Measurements from ENCODE around the gene RAB30.

Gene RAB30

GRCh38 chr11:83039566-83039965, 32.1 kb downstream of the RAB30 start:
- peaks cover under 1% of the 10 kb centered on the region for H3K4me1 ChIP-seq
- in situ Hi-C loops (cut with MboI; ENCODE audit: low sequenced_read_pairs) = no loop called here
- no peaks in the 10 kb centered on the region for H3K27me3 ChIP-seq (ENCODE audit: low read depth)
- no peak for DNase-seq (ENCODE audit: low spot score in 2 of 2)
- H3K4me3 ChIP-seq = no peak overlapping the region
- no peaks in the 10 kb centered on the region for H3K9me3 ChIP-seq
- no peaks in the 10 kb centered on the region for H3K36me3 ChIP-seq (replicated peaks)

- Histone ChIP-seq H3K27me3 (ENCODE audit: low read depth) (no peaks in the 10 kb centered on the region), H3K9me3 (no peaks in the 10 kb centered on the region), H3K4me1 (peaks cover 12% of the 10 kb centered on the region), H3K36me3 (replicated peaks) (no peaks in the 10 kb centered on the region), H3K4me3 (no peak overlapping the region)
- DNase-seq (ENCODE audit: low spot score in 2 of 2) = no peak
- in situ Hi-C loops (cut with MboI; ENCODE audit: low sequenced_read_pairs) = no loop called here
These were observed 33.8 kb downstream of the RAB30 start for GRCh38 chr11:83037877-83038276.

- in situ Hi-C loops (cut with MboI; ENCODE audit: low sequenced_read_pairs) = no loop called here
These were observed 35.0 kb downstream of the RAB30 start for GRCh38 chr11:83036701-83037100.

GRCh38 chr11:83035070-83035854, 36.4 kb downstream of the RAB30 start:
- no peak overlapping the region for H3K4me3 ChIP-seq
- peaks cover 12% of the 10 kb centered on the region for H3K4me1 ChIP-seq
- H3K27me3 ChIP-seq (ENCODE audit: low read depth) = no peaks in the 10 kb centered on the region
- no peak for DNase-seq (ENCODE audit: low spot score in 2 of 2)
- no peaks in the 10 kb centered on the region for H3K36me3 ChIP-seq (replicated peaks)
- in situ Hi-C loops (cut with MboI; ENCODE audit: low sequenced_read_pairs) = no loop called here
- no peaks in the 10 kb centered on the region for H3K9me3 ChIP-seq

More at GRCh38 chr11:83036701-83037100, 35.0 kb downstream of the RAB30 start:
- Histone ChIP-seq H3K27me3 (ENCODE audit: low read depth) (no peaks in the 10 kb centered on the region), H3K36me3 (replicated peaks) (no peaks in the 10 kb centered on the region), H3K9me3 (no peaks in the 10 kb centered on the region), H3K4me1 (peaks cover 12% of the 10 kb centered on the region), H3K4me3 (no peak overlapping the region)
- no peak for DNase-seq (ENCODE audit: low spot score in 2 of 2)

GRCh38 chr11:83034673-83035014, 37.1 kb downstream of the RAB30 start:
- H3K4me1 ChIP-seq = peaks cover 12% of the 10 kb centered on the region
- no peaks in the 10 kb centered on the region for H3K9me3 ChIP-seq
- in situ Hi-C loops (cut with MboI; ENCODE audit: low sequenced_read_pairs) = no loop called here
- H3K4me3 ChIP-seq = no peak overlapping the region
- no peaks in the 10 kb centered on the region for H3K27me3 ChIP-seq (ENCODE audit: low read depth)
- H3K36me3 ChIP-seq (replicated peaks) = no peaks in the 10 kb centered on the region
- no peak for DNase-seq (ENCODE audit: low spot score in 2 of 2)

- no peaks in the 10 kb centered on the region for H3K9me3 ChIP-seq
- DNase-seq (ENCODE audit: low spot score in 2 of 2) = peak in 1 of 2 experiments; percentile 30
- no peaks in the 10 kb centered on the region for H3K27me3 ChIP-seq (ENCODE audit: low read depth)
- no peak overlapping the region for H3K4me3 ChIP-seq
- in situ Hi-C loops (cut with MboI; ENCODE audit: low sequenced_read_pairs) = no loop called here
- peaks cover 12% of the 10 kb centered on the region for H3K4me1 ChIP-seq
- no peaks in the 10 kb centered on the region for H3K36me3 ChIP-seq (replicated peaks)
These were observed 37.6 kb downstream of the RAB30 start for GRCh38 chr11:83033972-83034672.

GRCh38 chr11:83033371-83033770, 38.3 kb downstream of the RAB30 start:
- H3K4me3 ChIP-seq = no peak overlapping the region
- in situ Hi-C loops (cut with MboI; ENCODE audit: low sequenced_read_pairs) = no loop called here
- no peaks in the 10 kb centered on the region for H3K36me3 ChIP-seq (replicated peaks)

GRCh38 chr11:83031127-83031526, 40.6 kb downstream of the RAB30 start:
- Histone ChIP-seq H3K9me3 (no peaks in the 10 kb centered on the region), H3K4me1 (peaks cover 30% of the 10 kb centered on the region), H3K36me3 (replicated peaks) (no peaks in the 10 kb centered on the region), H3K4me3 (no peak overlapping the region), H3K27me3 (ENCODE audit: low read depth) (no peaks in the 10 kb centered on the region)
- in situ Hi-C loops (cut with MboI; ENCODE audit: low sequenced_read_pairs) = no loop called here
- DNase-seq (ENCODE audit: low spot score in 2 of 2) = no peak

More at GRCh38 chr11:83033371-83033770, 38.3 kb downstream of the RAB30 start:
- no peak for DNase-seq (ENCODE audit: low spot score in 2 of 2)
- H3K4me1 ChIP-seq = peaks cover 13% of the 10 kb centered on the region
- H3K9me3 ChIP-seq = no peaks in the 10 kb centered on the region
- H3K27me3 ChIP-seq (ENCODE audit: low read depth) = no peaks in the 10 kb centered on the region

GRCh38 chr11:83027794-83028193, 43.9 kb downstream of the RAB30 start:
- in situ Hi-C loops (cut with MboI; ENCODE audit: low sequenced_read_pairs) = no loop called here
- Histone ChIP-seq H3K27me3 (ENCODE audit: low read depth) (no peaks in the 10 kb centered on the region), H3K36me3 (replicated peaks) (no peaks in the 10 kb centered on the region), H3K4me1 (peaks cover 21% of the 10 kb centered on the region), H3K4me3 (no peak overlapping the region), H3K9me3 (no peaks in the 10 kb centered on the region)
- DNase-seq (ENCODE audit: low spot score in 2 of 2) = peak; percentile 22 to 65

GRCh38 chr11:83027289-83027688, 44.4 kb downstream of the RAB30 start:
- Histone ChIP-seq H3K36me3 (replicated peaks) (no peaks in the 10 kb centered on the region), H3K4me3 (no peak overlapping the region), H3K9me3 (no peaks in the 10 kb centered on the region), H3K4me1 (peaks cover 21% of the 10 kb centered on the region), H3K27me3 (ENCODE audit: low read depth) (no peaks in the 10 kb centered on the region)
- in situ Hi-C loops (cut with MboI; ENCODE audit: low sequenced_read_pairs) = no loop called here
- DNase-seq (ENCODE audit: low spot score in 2 of 2) = no peak

- in situ Hi-C loops (cut with MboI; ENCODE audit: low sequenced_read_pairs) = no loop called here
These were observed 45.5 kb downstream of the RAB30 start for GRCh38 chr11:83026229-83026628.

GRCh38 chr11:83025267-83025704, 46.4 kb downstream of the RAB30 start:
- DNase-seq (ENCODE audit: low spot score in 2 of 2) = peak in 1 of 2 experiments; percentile 44
- no peak overlapping the region for H3K4me3 ChIP-seq
- no peaks in the 10 kb centered on the region for H3K9me3 ChIP-seq
- H3K4me1 ChIP-seq = peaks cover 21% of the 10 kb centered on the region
- H3K36me3 ChIP-seq (replicated peaks) = no peaks in the 10 kb centered on the region
- in situ Hi-C loops (cut with MboI; ENCODE audit: low sequenced_read_pairs) = no loop called here
- no peaks in the 10 kb centered on the region for H3K27me3 ChIP-seq (ENCODE audit: low read depth)

More at GRCh38 chr11:83026229-83026628, 45.5 kb downstream of the RAB30 start:
- Histone ChIP-seq H3K4me3 (no peak overlapping the region), H3K9me3 (no peaks in the 10 kb centered on the region), H3K4me1 (peaks cover 21% of the 10 kb centered on the region), H3K36me3 (replicated peaks) (no peaks in the 10 kb centered on the region), H3K27me3 (ENCODE audit: low read depth) (no peaks in the 10 kb centered on the region)
- no peak for DNase-seq (ENCODE audit: low spot score in 2 of 2)

GRCh38 chr11:83024270-83024854, 47.3 kb downstream of the RAB30 start:
- H3K4me1 ChIP-seq = peaks cover 21% of the 10 kb centered on the region
- in situ Hi-C loops (cut with MboI; ENCODE audit: low sequenced_read_pairs) = no loop called here
- no peak overlapping the region for H3K4me3 ChIP-seq
- no peak for DNase-seq (ENCODE audit: low spot score in 2 of 2)
- no peaks in the 10 kb centered on the region for H3K27me3 ChIP-seq (ENCODE audit: low read depth)
- no peaks in the 10 kb centered on the region for H3K36me3 ChIP-seq (replicated peaks)
- H3K9me3 ChIP-seq = no peaks in the 10 kb centered on the region

GRCh38 chr11:83023410-83023809, 48.3 kb downstream of the RAB30 start:
- no peaks in the 10 kb centered on the region for H3K36me3 ChIP-seq (replicated peaks)
- no peaks in the 10 kb centered on the region for H3K27me3 ChIP-seq (ENCODE audit: low read depth)
- H3K4me3 ChIP-seq = no peak overlapping the region
- H3K4me1 ChIP-seq = peaks cover 21% of the 10 kb centered on the region
- no peaks in the 10 kb centered on the region for H3K9me3 ChIP-seq
- DNase-seq (ENCODE audit: low spot score in 2 of 2) = no peak
- in situ Hi-C loops (cut with MboI; ENCODE audit: low sequenced_read_pairs) = no loop called here
